Fibroblast of peridontal ligament (primary cell): Measurements from ENCODE around the gene VPS36.
"Not testable (repeated sequence)": the region's sequence is repeated elsewhere in the genome, so short reads cannot be mapped to it uniquely, and the experiment has no call there.

ENCODE experiments used
- DNase-seq: peaks from one replicate; pipeline ENCODE4 v3.0.0-alpha.2; 2010; ENCODE audit errors: extremely low read depth

Gene VPS36

DNA sequence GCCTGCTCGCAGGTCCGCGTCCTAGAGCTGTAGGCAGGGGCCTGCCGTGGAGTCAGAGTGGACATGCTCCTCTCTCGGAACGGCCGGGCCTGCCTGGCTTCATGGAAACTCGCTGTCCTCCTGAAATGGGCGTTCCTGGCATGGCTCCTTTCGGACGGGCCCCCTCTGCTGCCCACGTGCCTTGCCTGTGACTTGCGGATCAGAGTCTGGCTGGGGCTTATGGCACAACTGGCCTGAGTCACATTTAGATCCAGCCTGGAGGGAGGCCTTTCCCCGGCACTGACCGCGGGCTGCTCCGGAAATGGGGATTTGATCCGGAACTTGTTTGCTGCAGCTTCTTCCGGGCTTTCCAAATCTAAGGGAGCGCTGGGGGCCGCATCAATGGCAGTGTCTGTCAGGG is 72.5 kb downstream of the VPS36 start:
- DNase-seq, result no peak

DNA sequence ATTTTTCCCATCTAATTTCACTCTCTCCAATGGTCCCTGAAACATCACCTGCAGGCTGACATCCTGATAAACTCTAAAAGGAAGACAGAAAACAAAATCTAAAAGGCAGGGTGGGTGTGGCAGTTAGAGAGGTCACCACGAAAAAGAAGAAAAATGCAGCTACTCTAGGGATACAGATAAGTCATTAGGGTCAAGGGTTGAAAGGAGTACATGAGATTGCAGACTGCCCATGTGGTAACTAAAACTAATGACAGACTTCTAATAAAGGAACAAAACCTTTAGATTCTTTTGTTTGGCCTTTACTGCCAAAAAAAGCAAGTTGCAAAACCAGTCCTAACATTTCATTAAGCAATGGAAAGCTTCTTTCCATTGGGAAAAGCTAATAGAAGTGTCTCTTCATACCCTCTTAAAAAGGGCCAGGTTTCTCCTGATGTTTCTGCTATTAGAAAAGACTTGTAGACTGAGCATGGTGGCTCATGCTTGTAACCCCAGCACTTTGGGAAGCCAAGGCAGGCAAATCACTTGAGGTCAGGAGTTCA is 75.5 kb downstream of the VPS36 start:
- DNase-seq, result peak; percentile 23

DNA sequence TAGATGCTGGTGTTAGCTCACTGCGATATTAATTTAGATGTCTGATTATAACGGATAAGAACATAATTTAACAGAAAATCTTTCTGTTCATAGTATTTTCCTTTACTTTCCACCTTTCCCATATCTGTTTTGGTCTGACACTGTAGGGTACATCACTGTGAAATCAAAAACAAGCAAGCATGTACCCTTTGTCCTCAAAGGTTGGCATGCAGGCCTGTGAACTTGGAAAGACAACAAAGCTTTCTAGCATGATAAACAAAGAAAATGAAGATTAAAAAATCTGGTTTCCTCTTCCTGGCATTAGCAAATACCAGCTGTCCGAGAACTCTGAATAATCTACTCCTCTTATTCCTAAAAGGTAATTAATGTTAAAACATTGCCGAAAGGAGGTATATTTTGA is 76.0 kb downstream of the VPS36 start:
- DNase-seq, result no peak

DNA sequence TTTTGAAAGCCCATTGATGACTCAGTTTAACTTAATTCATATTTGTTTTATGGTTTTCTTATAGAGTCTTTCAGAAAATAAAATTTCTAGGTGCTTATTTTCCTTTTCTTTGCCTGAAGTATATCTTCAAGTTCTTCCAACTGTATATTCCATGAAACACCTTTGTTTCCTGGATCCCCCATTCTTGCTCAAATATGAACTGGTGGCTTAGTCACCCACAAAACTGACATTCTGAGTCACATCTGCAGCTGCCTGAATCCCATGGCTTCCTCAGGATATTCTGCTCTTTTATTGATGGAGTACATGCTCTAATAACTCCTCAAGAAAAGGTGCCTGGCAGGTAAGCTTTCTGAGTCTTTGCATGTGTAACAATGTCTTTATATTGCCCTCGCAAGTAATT is 77.2 kb downstream of the VPS36 start:
- DNase-seq, result not testable (repeated sequence)

DNA sequence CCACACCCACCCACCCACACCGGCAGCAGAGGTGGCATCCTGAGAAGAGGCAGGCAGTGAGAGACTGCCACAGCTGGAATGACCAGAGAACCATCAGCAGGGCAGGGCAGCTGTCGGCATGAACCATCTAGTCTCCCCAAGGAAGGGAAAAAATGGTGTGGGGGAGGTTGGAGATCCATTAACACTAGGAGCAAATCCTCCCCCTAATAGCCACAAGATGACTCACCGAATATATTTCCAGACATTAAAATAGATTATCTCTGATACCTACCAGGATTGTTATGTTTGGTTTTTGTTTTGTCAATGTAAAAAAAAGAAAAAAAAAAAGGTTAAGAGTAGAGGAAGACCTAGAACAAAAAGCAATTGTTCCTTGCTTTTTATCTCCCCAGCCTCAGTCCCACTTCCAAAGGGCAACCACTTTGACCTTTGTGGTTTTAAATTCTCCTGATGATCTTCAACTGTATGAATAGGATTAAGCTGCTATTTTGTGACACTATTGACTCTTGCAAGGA is 78.6 kb downstream of the VPS36 start:
- DNase-seq, result peak; percentile 21

DNA sequence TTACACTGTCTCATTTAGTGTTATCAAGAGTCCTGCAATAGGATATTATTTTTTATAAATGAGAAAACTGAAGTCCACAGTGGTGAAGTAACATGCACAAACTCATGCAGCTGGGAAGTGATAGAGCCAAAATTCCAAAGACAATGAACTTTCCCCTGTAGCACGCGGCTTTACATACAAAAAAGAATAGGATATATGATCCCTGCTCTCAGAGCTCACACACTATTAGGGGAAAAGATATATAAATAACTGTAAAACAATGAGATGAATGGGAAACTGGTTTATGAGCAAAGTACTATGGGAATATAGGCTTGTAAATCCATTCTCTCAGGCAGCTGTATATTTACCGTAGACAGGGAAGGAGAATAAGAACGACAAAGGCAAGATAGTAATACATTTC is 84.1 kb downstream of the VPS36 start:
- DNase-seq, result no peak
